ENCODE results near the gene GPR161. TPM values are rescaled to one million over a fixed set of nuclear protein-coding genes. Genes with fewer than 3 reads are reported as not detected.
A peak's percentile ranks its signal among the peaks of the same experiment; 100 is the strongest.
"Not testable (repeated sequence)": the region's sequence is repeated elsewhere in the genome, so short reads cannot be mapped to it uniquely, and the experiment has no call there.

Gene GPR161, protein sequence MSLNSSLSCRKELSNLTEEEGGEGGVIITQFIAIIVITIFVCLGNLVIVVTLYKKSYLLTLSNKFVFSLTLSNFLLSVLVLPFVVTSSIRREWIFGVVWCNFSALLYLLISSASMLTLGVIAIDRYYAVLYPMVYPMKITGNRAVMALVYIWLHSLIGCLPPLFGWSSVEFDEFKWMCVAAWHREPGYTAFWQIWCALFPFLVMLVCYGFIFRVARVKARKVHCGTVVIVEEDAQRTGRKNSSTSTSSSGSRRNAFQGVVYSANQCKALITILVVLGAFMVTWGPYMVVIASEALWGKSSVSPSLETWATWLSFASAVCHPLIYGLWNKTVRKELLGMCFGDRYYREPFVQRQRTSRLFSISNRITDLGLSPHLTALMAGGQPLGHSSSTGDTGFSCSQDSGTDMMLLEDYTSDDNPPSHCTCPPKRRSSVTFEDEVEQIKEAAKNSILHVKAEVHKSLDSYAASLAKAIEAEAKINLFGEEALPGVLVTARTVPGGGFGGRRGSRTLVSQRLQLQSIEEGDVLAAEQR
- under 1 TPM; 0.37 to 0.44 TPM for total RNA-seq

- peaks cover 12% of the 10 kb centered on the region for H3K4me1 Mint-ChIP-seq
- peak within 1 kb of the TSS; percentile 17 for H3K27ac Mint-ChIP-seq
- no peaks in the 10 kb centered on the region for H3K9me3 Mint-ChIP-seq (ENCODE audit: low read depth)
- H3K36me3 Mint-ChIP-seq: peaks cover 3% of the 10 kb centered on the region
- CTCF ChIA-PET: interaction anchor here (2.9 kb wide), 1 partner anchor 9 kb away, joined by 10 read pairs; no protein-coding TSS in a partner anchor
- DNase-seq (peak; percentile 45), ATAC-seq (peak; percentile 62)
- H3K27me3 Mint-ChIP-seq: peaks cover 43% of the 10 kb centered on the region
- peak within 1 kb of the TSS; percentile 80 for H3K4me3 Mint-ChIP-seq
Measured at GRCh38 chr1:168136709-168137514, at the start of gene GPR161. GPR161 (minus strand) TSS chr1:168136930; CDS start chr1:168104850, 32,080 bp downstream.

DNA sequence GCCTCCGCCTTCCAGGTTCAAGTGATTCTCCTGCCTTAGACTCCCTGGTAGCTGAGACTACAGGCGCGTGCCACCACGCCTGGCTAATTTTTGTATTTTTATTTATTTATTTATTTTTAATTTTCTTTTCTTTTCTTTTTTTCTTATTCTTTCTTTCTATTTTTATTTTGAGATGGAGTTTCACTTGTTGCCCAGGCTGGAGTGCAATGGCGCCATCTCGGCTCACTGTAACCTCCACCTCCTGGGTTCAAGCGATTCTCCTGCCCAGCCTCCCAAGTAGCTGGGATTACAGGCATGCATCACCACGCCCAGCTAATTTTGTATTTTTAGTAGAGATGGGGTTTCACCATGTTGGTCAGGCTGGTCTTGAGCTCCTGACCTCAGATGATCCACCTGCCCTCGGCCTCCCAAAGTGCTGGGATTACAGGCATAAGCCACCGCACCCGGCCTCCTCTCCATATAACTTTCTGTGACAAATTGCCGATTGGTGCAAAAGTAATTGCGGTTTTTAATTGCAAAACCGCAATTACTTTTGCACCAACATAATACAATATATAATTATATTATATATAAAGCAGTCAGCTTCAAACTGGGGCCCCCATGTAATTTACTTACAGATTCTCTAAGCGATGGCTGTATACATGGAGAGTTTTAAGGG, 44.5 kb upstream of the GPR161 start:
- not testable (repeated sequence) for H3K27ac Mint-ChIP-seq; H3K9me3 Mint-ChIP-seq (ENCODE audit: low read depth); ATAC-seq; DNase-seq; H3K27me3 Mint-ChIP-seq; H3K4me3 Mint-ChIP-seq
- H3K36me3 Mint-ChIP-seq: peaks cover 16% of the 10 kb centered on the region
- peaks cover 10% of the 10 kb centered on the region for H3K4me1 Mint-ChIP-seq
- CTCF ChIA-PET: interaction anchor here (0.6 to 1.3 kb wide), 2 partner anchors 116 to 162 kb away, joined by 3 read pairs; no protein-coding TSS in a partner anchor

DNA sequence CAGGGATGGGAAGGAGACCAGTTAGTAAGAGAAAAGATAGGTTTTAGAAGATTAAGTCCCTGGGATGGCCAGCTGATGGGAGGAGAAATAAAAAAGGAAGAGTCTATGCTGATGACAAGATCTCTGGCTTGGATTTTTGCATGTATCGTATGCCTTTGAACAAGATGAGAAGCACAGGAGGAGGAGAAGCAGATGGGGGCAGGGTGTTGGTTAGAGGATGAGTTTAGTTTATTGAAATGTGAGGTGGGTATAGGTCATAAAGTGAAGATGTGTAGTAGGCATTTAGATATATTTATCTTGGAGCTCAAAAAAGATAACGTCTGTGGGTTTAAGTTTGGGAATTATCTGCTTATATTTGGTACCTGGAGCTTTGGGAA, 43.4 kb upstream of the GPR161 start:
- H3K27me3 Mint-ChIP-seq: no peaks in the 10 kb centered on the region
- no peak overlapping the region for H3K27ac Mint-ChIP-seq
- no peaks in the 10 kb centered on the region for H3K9me3 Mint-ChIP-seq (ENCODE audit: low read depth)
- H3K4me3 Mint-ChIP-seq: no peak overlapping the region
- CTCF ChIA-PET: interaction anchor here (0.5 to 2.1 kb wide), 7 partner anchors 35 to 244 kb away, joined by 3 to 8 read pairs (median 3); partner anchors contain the start of gene SFT2D2
- ATAC-seq (no peak), DNase-seq (no peak)
- peaks cover 10% of the 10 kb centered on the region for H3K36me3 Mint-ChIP-seq
- peaks cover 10% of the 10 kb centered on the region for H3K4me1 Mint-ChIP-seq

- Mint-ChIP-seq H3K4me1 (peaks cover 10% of the 10 kb centered on the region), H3K27ac (no peak overlapping the region), H3K27me3 (no peaks in the 10 kb centered on the region), H3K9me3 (ENCODE audit: low read depth) (no peaks in the 10 kb centered on the region), H3K4me3 (no peak overlapping the region), H3K36me3 (peaks cover 5% of the 10 kb centered on the region)
- ATAC-seq: no peak
- CTCF ChIA-PET: interaction anchor here (0.5 to 2.1 kb wide), 6 partner anchors 34 to 244 kb away, joined by 3 to 8 read pairs (median 3); partner anchors contain the start of gene SFT2D2
- DNase-seq: peak; percentile 46
Measured at GRCh38 chr1:168179438-168180147, 42.9 kb upstream of the GPR161 start.

GRCh38 chr1:168178638-168179437, 42.1 kb upstream of the GPR161 start, which contains the start of gene TIPRL:
TIPRL (plus strand) TSS chr1:168178962; CDS start chr1:168179078, 116 bp downstream.
- Mint-ChIP-seq H3K27me3 (no peaks in the 10 kb centered on the region), H3K4me3 (no peak within 1 kb of the TSS), H3K4me1 (peaks cover 9% of the 10 kb centered on the region), H3K36me3 (peaks cover 1% of the 10 kb centered on the region), H3K9me3 (ENCODE audit: low read depth) (no peaks in the 10 kb centered on the region), H3K27ac (no peak within 1 kb of the TSS)
- ATAC-seq (peak; percentile 95), DNase-seq (peak; percentile 97)
- CTCF ChIA-PET: interaction anchor here (1.2 to 2.1 kb wide), 3 partner anchors 11 to 57 kb away, joined by 3 to 8 read pairs (median 6); partner anchors contain the start of gene SFT2D2

DNA sequence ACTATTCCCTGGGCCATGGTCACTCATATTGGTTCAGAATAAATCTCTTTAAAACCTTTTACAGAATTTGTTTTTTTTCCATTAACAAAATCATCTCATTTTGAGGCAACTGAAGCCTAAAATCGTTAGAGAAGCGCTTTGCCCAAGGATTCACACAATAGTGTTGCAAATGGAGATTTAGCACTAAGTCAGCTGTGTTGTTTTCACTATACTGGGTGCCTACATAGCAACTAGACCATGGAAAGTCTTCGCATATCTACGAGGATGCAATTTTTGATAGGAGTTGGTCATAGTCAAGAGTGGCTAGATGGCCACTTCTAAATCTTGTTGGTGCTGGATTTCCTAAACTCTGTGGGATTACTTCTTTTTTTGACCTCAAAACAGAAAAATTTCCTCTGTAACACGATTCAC, 41.5 kb upstream of the GPR161 start:
- Mint-ChIP-seq H3K27me3 (peaks cover 3% of the 10 kb centered on the region), H3K27ac (no peak overlapping the region), H3K9me3 (ENCODE audit: low read depth) (no peaks in the 10 kb centered on the region), H3K4me3 (no peak overlapping the region), H3K4me1 (peaks cover 7% of the 10 kb centered on the region), H3K36me3 (no peaks in the 10 kb centered on the region)
- CTCF ChIA-PET: interaction anchor here (1.5 kb wide), 1 partner anchor 12 kb away, joined by 3 read pairs; no protein-coding TSS in a partner anchor
- ATAC-seq: no peak
- no peak for DNase-seq

GRCh38 chr1:168172250-168172915, 35.7 kb upstream of the GPR161 start:
- DNase-seq: no peak
- ATAC-seq: no peak
- Mint-ChIP-seq H3K36me3 (no peaks in the 10 kb centered on the region), H3K27ac (no peak overlapping the region), H3K4me1 (no peaks in the 10 kb centered on the region), H3K4me3 (no peak overlapping the region), H3K9me3 (ENCODE audit: low read depth) (no peaks in the 10 kb centered on the region), H3K27me3 (peaks cover 6% of the 10 kb centered on the region)
- CTCF ChIA-PET: interaction anchor here (0.6 to 0.7 kb wide), 2 partner anchors 65 to 567 kb away, joined by 3 to 4 read pairs; no protein-coding TSS in a partner anchor

GRCh38 chr1:168170564-168171508, 34.1 kb upstream of the GPR161 start:
- Mint-ChIP-seq H3K4me1 (no peaks in the 10 kb centered on the region), H3K4me3 (no peak overlapping the region)

DNA sequence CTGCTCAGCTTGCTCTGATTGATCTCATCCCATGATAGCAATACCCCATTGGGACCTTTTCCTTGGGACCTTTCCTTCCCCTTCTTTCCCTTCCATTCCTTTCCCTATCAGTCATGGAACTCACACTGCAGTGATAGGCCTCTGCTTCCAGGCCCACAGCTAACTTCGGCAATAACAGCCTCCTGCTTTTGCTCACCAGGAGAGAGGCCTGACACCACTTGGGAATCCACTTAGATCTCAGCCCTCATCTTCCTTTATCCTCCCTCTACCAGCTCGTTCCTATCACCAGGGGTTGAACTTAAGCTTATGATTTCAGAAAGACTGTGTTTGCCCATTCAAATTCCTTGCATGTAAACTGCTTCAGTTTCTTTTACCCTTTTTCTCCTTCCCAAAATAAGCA, 31.1 kb upstream of the GPR161 start:
- DNase-seq: no peak
- CTCF ChIA-PET: interaction anchor here (0.7 to 1.8 kb wide), 2 partner anchors 17 to 60 kb away, joined by 3 to 5 read pairs; no protein-coding TSS in a partner anchor
- Mint-ChIP-seq H3K27ac (no peak overlapping the region), H3K4me3 (no peak overlapping the region), H3K9me3 (ENCODE audit: low read depth) (no peaks in the 10 kb centered on the region), H3K36me3 (no peaks in the 10 kb centered on the region), H3K27me3 (peaks cover 3% of the 10 kb centered on the region), H3K4me1 (no peaks in the 10 kb centered on the region)
- no peak for ATAC-seq

More at GRCh38 chr1:168170564-168171508, 34.1 kb upstream of the GPR161 start:
- H3K9me3 Mint-ChIP-seq (ENCODE audit: low read depth): no peaks in the 10 kb centered on the region
- peaks cover 6% of the 10 kb centered on the region for H3K27me3 Mint-ChIP-seq
- H3K36me3 Mint-ChIP-seq: no peaks in the 10 kb centered on the region
- CTCF ChIA-PET: interaction anchor here (0.7 kb wide), 1 partner anchor 14 kb away, joined by 3 read pairs; no protein-coding TSS in a partner anchor
- DNase-seq (no peak), ATAC-seq (no peak)
- H3K27ac Mint-ChIP-seq: no peak overlapping the region

GRCh38 chr1:168164771-168165170, 28.0 kb upstream of the GPR161 start:
- CTCF ChIA-PET: no interaction called here

More at GRCh38 chr1:168164771-168165170, 28.0 kb upstream of the GPR161 start:
- H3K27ac Mint-ChIP-seq: no peak overlapping the region
- DNase-seq (no peak), ATAC-seq (no peak)
- no peak overlapping the region for H3K4me3 Mint-ChIP-seq
- H3K27me3 Mint-ChIP-seq: peaks cover 6% of the 10 kb centered on the region
- H3K9me3 Mint-ChIP-seq (ENCODE audit: low read depth): peaks cover 10% of the 10 kb centered on the region
- no peaks in the 10 kb centered on the region for H3K36me3 Mint-ChIP-seq
- no peaks in the 10 kb centered on the region for H3K4me1 Mint-ChIP-seq

Data from activated CD8-positive, alpha-beta memory T cell treated with anti-CD3 and anti-CD28 coated beads, Interleukin-2, amount 10 ng/mL, durations not matched to agents 7 days and 5 days (primary cell).